Measurements from ENCODE around the gene ABCB8. TPM values are rescaled to one million over a fixed set of nuclear protein-coding genes. Genes with fewer than 3 reads are reported as not detected.

ABCB8 gene
- total and polyA plus RNA-seq, 2 of the 8 experiments (the other 6 are each of a cell fraction or from before 2014, with no cell fraction given), result 17.7 to 27.0 TPM

DNA sequence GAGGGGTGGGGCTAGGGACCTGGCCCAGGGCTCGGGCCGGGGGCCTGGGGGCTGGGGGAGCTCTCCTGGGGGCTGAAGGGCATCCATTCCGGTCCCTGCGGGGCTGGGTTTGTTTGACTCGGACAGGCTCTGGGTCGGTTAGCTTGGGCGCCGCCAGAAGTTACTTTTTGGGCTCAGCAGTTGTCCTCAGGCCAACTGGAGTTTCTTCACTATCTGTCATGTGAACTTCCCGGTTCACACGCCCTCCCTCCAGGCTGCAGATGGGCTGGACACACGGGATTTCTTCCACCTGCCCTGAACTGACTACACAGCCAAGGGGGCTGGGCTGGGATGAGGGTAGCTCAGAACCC is 34.9 kb downstream of the ABCB8 start:
- Histone ChIP-seq H2BK15ac (ENCODE audit: low read length) (no peak overlapping the region), H3K4me1 (replicated peaks in 1 of 4; ENCODE audit: control insufficient read depth in 3 of 4, insufficient read depth in 4 of 4, low read length in 3 of 4) (peaks cover 12 to 39% (median 34%) of the 10 kb centered on the region in 4 experiments), H3K36me3 (ENCODE audit: control insufficient read depth in 2 of 4, insufficient read depth in 4 of 4, low read length in 3 of 4) (peaks cover 3 to 34% (median 17%) of the 10 kb centered on the region in 4 experiments; a peak in 6 of 8 replicates), H3K4me3 (ENCODE audit: extremely low read depth in 1 of 4, insufficient read depth in 2 of 4, low read depth in 3 of 4, low read length in 4 of 4) (peak overlapping the region; percentile 34 to 91 (median 42)), H3K23ac (ENCODE audit: insufficient read length) (no peak overlapping the region), H2BK12ac (ENCODE audit: low read depth, low read length) (no peak overlapping the region), H4K8ac (ENCODE audit: extremely low read depth, insufficient read depth, low read length) (no peak overlapping the region; the same call in 1 of the 2 replicates), H4K91ac (replicated peaks; ENCODE audit: insufficient read length, low read length) (no peak overlapping the region), H4K20me1 (replicated peaks in 1 of 2; ENCODE audit: control insufficient read depth in 1 of 2, insufficient read depth in 2 of 2, low read length in 2 of 2) (peaks cover 5 to 9% of the 10 kb centered on the region in 2 experiments), H3K79me2 (ENCODE audit: control insufficient read depth in 1 of 2, insufficient read depth in 2 of 2, low read length in 2 of 2) (peaks cover 0 to 8% of the 10 kb centered on the region in 2 experiments; a peak in 1 of 4 replicates), H2AFZ (ENCODE audit: low read length) (no peak overlapping the region), H3K9me3 (ENCODE audit: insufficient read depth in 2 of 2, low read depth in 1 of 2, low read length in 1 of 2) (no peaks in the 10 kb centered on the region), H3K23me2 (ENCODE audit: low read depth, low read length) (peaks cover 24% of the 10 kb centered on the region), H3K14ac (ENCODE audit: insufficient read length) (no peak overlapping the region), H3K79me1 (ENCODE audit: low read depth, low read length) (peaks cover 6% of the 10 kb centered on the region; the same call in 1 of the 2 replicates), H4K5ac (ENCODE audit: insufficient read length, low read depth, low read length) (no peak overlapping the region), H2BK5ac (ENCODE audit: low read depth, low read length) (no peak overlapping the region), H3K18ac (ENCODE audit: extremely low read depth, low read length) (no peak overlapping the region), H3K9ac (replicated peaks in 1 of 4; ENCODE audit: extremely low read depth in 1 of 4, low read depth in 3 of 4, low read length in 3 of 4) (0 out of 7 replicates have a peak overlapping the region, but pooled peaks of 1 of the 4 experiments have one; percentile 13), H3K27ac (ENCODE audit: low read depth, low read length) (no peak overlapping the region), H2BK20ac (ENCODE audit: low read length) (no peak overlapping the region), H3K27me3 (replicated peaks in 1 of 4; ENCODE audit: control insufficient read depth in 3 of 4, extremely low read depth in 1 of 4, insufficient read depth in 3 of 4, low read length in 3 of 4) (peaks cover 0 to 2% (median 0%) of the 10 kb centered on the region in 4 experiments; a peak in 2 of 7 replicates), H2AK5ac (ENCODE audit: low read depth, low read length) (0 out of 2 replicates have a peak overlapping the region, but pooled peaks have one; percentile 53), H3K56ac (replicated peaks; ENCODE audit: insufficient read length, low read depth, low read length) (no peak overlapping the region), H2BK120ac (replicated peaks; ENCODE audit: low read depth, low read length) (no peak overlapping the region), H3K4me2 (ENCODE audit: insufficient read depth in 1 of 2, low read depth in 2 of 2, low read length in 2 of 2) (peak overlapping the region; percentile 86 to 88), H3K4ac (replicated peaks; ENCODE audit: insufficient read length, low read depth, low read length) (no peak overlapping the region)
- ChIA-PET POLR2A (ENCODE audit: partially characterized antibody) (interaction anchor here (1.1 to 7.9 kb wide), 13 partner anchors 8 to 189 kb away, joined by 3 to 77 read pairs (median 6); partner anchors contain the start of genes ABCB8, AGAP3 and FASTK), CTCF (ENCODE audit: partially characterized antibody) (interaction anchor here (0.9 to 9.7 kb wide), 19 partner anchors 9 to 181 kb away, joined by 3 to 88 read pairs (median 4); partner anchors contain the start of genes ABCB8 and AGAP3)
- FAIRE-seq, result no peak
- DNase-seq (ENCODE audit: low read depth in 1 of 2, low spot score in 2 of 2), result no peak
- WGBS, 2 experiments (ENCODE audit: extremely low coverage in 1 of 2, insufficient coverage in 1 of 2, insufficient read length in 1 of 2, insufficient replicate concordance in 2 of 2, low coverage in 1 of 2, low lambda C conversion rate in 2 of 2, missing lambda C conversion rate in 1 of 2), result 14% methylated on average over 9 of the region's 11 CpGs; no CpG with 5 or more reads in 1 of the 2 experiments
- TF ChIP-seq RFX5 (IDR thresholded peaks at IDR 0.05; ENCODE audit: borderline replicate concordance, low read depth, low read length), result no peak
- TF ChIP-seq SP4 (IDR thresholded peaks at IDR 0.05; ENCODE audit: low read length), result no peak
- no peak for TF ChIP-seq SIN3A (conservative IDR thresholded peaks at IDR 0.05 in 1 of 2, IDR thresholded peaks at IDR 0.05 in 1 of 2; ENCODE audit: low read depth in 1 of 2, low read length in 2 of 2)
- TF ChIP-seq SP1 (IDR thresholded peaks at IDR 0.05; ENCODE audit: low read depth, low read length), result no peak
- TF ChIP-seq CREB1 (IDR thresholded peaks at IDR 0.05), result no peak
- TF ChIP-seq BRCA1 (IDR thresholded peaks at IDR 0.05; ENCODE audit: low read depth, low read length), result no peak
- TF ChIP-seq, protein P1, sequence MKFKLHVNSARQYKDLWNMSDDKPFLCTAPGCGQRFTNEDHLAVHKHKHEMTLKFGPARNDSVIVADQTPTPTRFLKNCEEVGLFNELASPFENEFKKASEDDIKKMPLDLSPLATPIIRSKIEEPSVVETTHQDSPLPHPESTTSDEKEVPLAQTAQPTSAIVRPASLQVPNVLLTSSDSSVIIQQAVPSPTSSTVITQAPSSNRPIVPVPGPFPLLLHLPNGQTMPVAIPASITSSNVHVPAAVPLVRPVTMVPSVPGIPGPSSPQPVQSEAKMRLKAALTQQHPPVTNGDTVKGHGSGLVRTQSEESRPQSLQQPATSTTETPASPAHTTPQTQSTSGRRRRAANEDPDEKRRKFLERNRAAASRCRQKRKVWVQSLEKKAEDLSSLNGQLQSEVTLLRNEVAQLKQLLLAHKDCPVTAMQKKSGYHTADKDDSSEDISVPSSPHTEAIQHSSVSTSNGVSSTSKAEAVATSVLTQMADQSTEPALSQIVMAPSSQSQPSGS (IDR thresholded peaks at IDR 0.05; ENCODE audit: low read length), result no peak
- no peak for TF ChIP-seq MAFK (IDR thresholded peaks at IDR 0.05; ENCODE audit: low read depth, low read length)
- TF ChIP-seq POU5F1 (IDR thresholded peaks at IDR 0.05; ENCODE audit: low read depth, low read length), result no peak
- no peak for TF ChIP-seq JUN (IDR thresholded peaks at IDR 0.05; ENCODE audit: low read depth, low read length)
- TF ChIP-seq SP2 (IDR thresholded peaks at IDR 0.05; ENCODE audit: low read length), result no peak
- TF ChIP-seq NANOG (IDR thresholded peaks at IDR 0.05; ENCODE audit: insufficient read depth, low read depth, low read length, poor library complexity, severe bottlenecking), result no peak
- no peak for TF ChIP-seq CBX5 (IDR thresholded peaks at IDR 0.05; ENCODE audit: low read depth, low read length)
